ENCODE measurements around the gene RABGAP1.
A peak's percentile ranks its signal among the peaks of the same experiment; 100 is the strongest.

The RABGAP1 gene

GRCh38 chr9:122929796-122930354 lies 10.9 kb upstream of the RABGAP1 start:
- ChIA-PET CTCF (no interaction called here), POLR2A (interaction anchor here (1.5 to 4.2 kb wide), 3 partner anchors 11 to 25 kb away, joined by 4 to 63 read pairs (median 5); partner anchors contain the start of genes RABGAP1, RC3H2 and ZBTB6)
- no peak for TF ChIP-seq SUZ12 (IDR thresholded peaks at IDR 0.05)
- TF ChIP-seq NFRKB (IDR thresholded peaks at IDR 0.05) = no peak
- no peak for TF ChIP-seq ARNT (IDR thresholded peaks at IDR 0.05)
- TF ChIP-seq SP1 (IDR thresholded peaks at IDR 0.05) = no peak
- no peak for TF ChIP-seq L3MBTL2 (conservative IDR thresholded peaks at IDR 0.05)
- DNase-seq (ENCODE audit: extremely low spot score) = no peak

GRCh38 chr9:122930541-122931225 lies 10.1 kb upstream of the RABGAP1 start:
- no peak for DNase-seq (ENCODE audit: extremely low spot score)
- TF ChIP-seq NFRKB (IDR thresholded peaks at IDR 0.05) (no peak), BHLHE40 (IDR thresholded peaks at IDR 0.05; ENCODE audit: borderline replicate concordance) (no peak), SUZ12 (IDR thresholded peaks at IDR 0.05) (no peak), HDGF (IDR thresholded peaks at IDR 0.05; ENCODE audit: borderline replicate concordance) (no peak), FOXM1 (IDR thresholded peaks at IDR 0.05; ENCODE audit: borderline replicate concordance) (no peak), FOXA1 (IDR thresholded peaks at IDR 0.05) (no peak)
- POLR2A ChIA-PET = interaction anchor here (0.8 to 4.2 kb wide), 9 partner anchors 10 to 58 kb away, joined by 4 to 63 read pairs (median 5); partner anchors contain the start of genes RABGAP1, RC3H2 and ZBTB6
- CTCF ChIA-PET = interaction anchor here (0.8 kb wide), 1 partner anchor 17 kb away, joined by 4 read pairs; no protein-coding TSS in a partner anchor

DNA sequence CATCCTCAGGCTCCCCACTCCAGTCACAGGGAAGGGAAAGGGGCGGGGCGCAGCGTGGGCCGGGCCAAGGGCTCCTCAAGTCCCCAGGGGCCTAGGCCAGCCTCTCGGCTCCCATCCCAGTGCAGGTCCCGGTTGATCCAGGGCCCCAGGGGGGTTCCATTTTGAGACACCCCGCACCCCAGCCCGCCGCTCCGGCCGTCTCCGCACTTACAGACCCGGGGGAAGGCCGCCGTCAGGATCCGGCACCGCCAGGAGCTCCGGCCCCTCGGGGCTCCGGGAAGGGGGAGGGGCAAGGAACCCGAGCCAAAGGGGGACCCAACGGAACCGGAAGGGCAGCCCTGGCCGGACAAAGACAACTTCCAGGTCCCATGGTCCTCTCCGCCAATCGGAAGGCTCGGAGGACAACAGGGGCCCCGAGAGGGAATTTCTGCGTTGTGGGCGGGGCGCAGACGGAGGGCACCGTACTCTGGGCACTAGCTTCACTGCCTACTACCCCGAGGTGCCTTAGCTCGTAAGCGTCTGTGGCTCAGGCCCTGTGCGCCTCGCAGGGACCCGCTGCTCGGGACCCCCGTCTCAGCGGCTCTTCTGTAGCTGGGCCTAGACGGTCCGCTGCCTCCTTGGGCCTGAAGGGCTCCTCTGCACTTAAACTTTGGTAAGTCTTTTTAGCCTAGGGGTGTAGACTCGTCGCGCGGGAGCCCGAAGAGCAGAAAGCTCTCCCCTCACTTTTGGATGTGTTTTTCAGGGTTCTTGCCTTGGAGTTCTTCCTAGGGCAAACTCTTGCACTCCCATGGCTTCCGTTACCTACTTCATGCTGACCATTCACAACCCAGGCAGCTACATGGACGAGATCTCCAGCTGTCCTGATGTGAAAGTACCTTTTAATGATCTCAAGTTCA lies 9.3 kb upstream of the RABGAP1 start, which contains the start of gene ZBTB26:
Gene ZBTB26 (minus strand): TSS at position 287 of the 896 bp plus-strand sequence. CDS start 11,578 bp downstream, outside the sequence.
- ChIA-PET POLR2A (interaction anchor here (0.8 to 4.2 kb wide), 7 partner anchors 9 to 58 kb away, joined by 4 to 63 read pairs (median 6); partner anchors contain the start of genes RABGAP1, RC3H2 and ZBTB6), CTCF (interaction anchor here (0.8 kb wide), 1 partner anchor 18 kb away, joined by 4 read pairs; no protein-coding TSS in a partner anchor)
- TF ChIP-seq SP1 (IDR thresholded peaks at IDR 0.05) (no peak), CTBP1 (IDR thresholded peaks at IDR 0.05; ENCODE audit: borderline replicate concordance) (no peak; the same call in 1 of the 2 replicates), ZNF384 (IDR thresholded peaks at IDR 0.05) (no peak), L3MBTL2 (conservative IDR thresholded peaks at IDR 0.05) (no peak), PKNOX1 (IDR thresholded peaks at IDR 0.05) (no peak)
- peak; percentile 91 for DNase-seq (ENCODE audit: extremely low spot score)

GRCh38 chr9:122936464-122936863 lies 4.4 kb upstream of the RABGAP1 start:
- CTCF ChIA-PET = no interaction called here
- no peak for DNase-seq (ENCODE audit: extremely low spot score)
- no peak for TF ChIP-seq NFRKB (IDR thresholded peaks at IDR 0.05)
- TF ChIP-seq ARNT (IDR thresholded peaks at IDR 0.05) = no peak
- no peak for TF ChIP-seq ZNF384 (IDR thresholded peaks at IDR 0.05)
- TF ChIP-seq SUZ12 (IDR thresholded peaks at IDR 0.05) = no peak
- TF ChIP-seq CTBP1 (IDR thresholded peaks at IDR 0.05; ENCODE audit: borderline replicate concordance) = no peak
- TF ChIP-seq HDGF (IDR thresholded peaks at IDR 0.05; ENCODE audit: borderline replicate concordance) = no peak
- no peak for TF ChIP-seq SP1 (IDR thresholded peaks at IDR 0.05)
- TF ChIP-seq BHLHE40 (IDR thresholded peaks at IDR 0.05; ENCODE audit: borderline replicate concordance) = no peak
- no peak for TF ChIP-seq LEF1 (IDR thresholded peaks at IDR 0.05; ENCODE audit: borderline replicate concordance)
- TF ChIP-seq L3MBTL2 (conservative IDR thresholded peaks at IDR 0.05) = no peak
- no peak for TF ChIP-seq PKNOX1 (IDR thresholded peaks at IDR 0.05)
- POLR2A ChIA-PET = no interaction called here

- CTCF ChIA-PET = no interaction called here
- TF ChIP-seq SP1 (IDR thresholded peaks at IDR 0.05) (no peak), FOXM1 (IDR thresholded peaks at IDR 0.05; ENCODE audit: borderline replicate concordance) (no peak), LEF1 (IDR thresholded peaks at IDR 0.05; ENCODE audit: borderline replicate concordance) (no peak), FOXA1 (IDR thresholded peaks at IDR 0.05) (no peak), ARNT (IDR thresholded peaks at IDR 0.05) (no peak), L3MBTL2 (conservative IDR thresholded peaks at IDR 0.05) (no peak), PKNOX1 (IDR thresholded peaks at IDR 0.05) (no peak), TARDBP (IDR thresholded peaks at IDR 0.05) (no peak), NFRKB (IDR thresholded peaks at IDR 0.05) (no peak), HDGF (IDR thresholded peaks at IDR 0.05; ENCODE audit: borderline replicate concordance) (no peak), FOXK2 (IDR thresholded peaks at IDR 0.05) (no peak), BHLHE40 (IDR thresholded peaks at IDR 0.05; ENCODE audit: borderline replicate concordance) (no peak), CTBP1 (IDR thresholded peaks at IDR 0.05; ENCODE audit: borderline replicate concordance) (no peak), SUZ12 (IDR thresholded peaks at IDR 0.05) (no peak), ELF4 (IDR thresholded peaks at IDR 0.05) (no peak), ZNF384 (IDR thresholded peaks at IDR 0.05) (no peak)
- POLR2A ChIA-PET = no interaction called here
- DNase-seq (ENCODE audit: extremely low spot score) = no peak
Observed at GRCh38 chr9:122936883-122937282, 3.9 kb upstream of the RABGAP1 start.
